Stimulated activated CD4-positive, alpha-beta T cell treated with anti-CD3 and anti-CD28 coated beads, Interleukin-1b, Interleukin-23, amount 100 ng/mL, for 48 hours (primary cell): ENCODE results near the gene EML4.

Experiments
- DNase-seq: peaks from one replicate; pipeline ENCODE4 v3.0.0-alpha.2; 2020

Gene EML4

GRCh38 chr2:42229949-42230348 lies 60.8 kb downstream of the EML4 start:
- DNase-seq, result no peak

GRCh38 chr2:42230891-42231290 lies 61.7 kb downstream of the EML4 start:
- no peak for DNase-seq

- DNase-seq, result no peak
These were observed 62.9 kb downstream of the EML4 start for GRCh38 chr2:42232024-42232423.

- DNase-seq, result no peak
These were observed 64.9 kb downstream of the EML4 start for GRCh38 chr2:42233976-42234441.

GRCh38 chr2:42236911-42237310 lies 67.8 kb downstream of the EML4 start:
- no peak for DNase-seq

- DNase-seq, result peak; percentile 35
These were observed 69.6 kb downstream of the EML4 start for GRCh38 chr2:42238644-42239288.

GRCh38 chr2:42239289-42239661 lies 70.1 kb downstream of the EML4 start:
- no peak for DNase-seq

GRCh38 chr2:42239811-42240210 lies 70.7 kb downstream of the EML4 start:
- no peak for DNase-seq

GRCh38 chr2:42241517-42241916 lies 72.4 kb downstream of the EML4 start:
- no peak for DNase-seq

GRCh38 chr2:42243297-42243696 lies 74.1 kb downstream of the EML4 start:
- no peak for DNase-seq

- no peak for DNase-seq
These were observed 75.4 kb downstream of the EML4 start for GRCh38 chr2:42244520-42244919.

- DNase-seq, result no peak
These were observed 76.2 kb downstream of the EML4 start for GRCh38 chr2:42245396-42245795.

GRCh38 chr2:42246562-42246961 lies 77.4 kb downstream of the EML4 start:
- no peak for DNase-seq

- no peak for DNase-seq
These were observed 79.7 kb downstream of the EML4 start for GRCh38 chr2:42248846-42249245.

GRCh38 chr2:42249284-42249683 lies 80.1 kb downstream of the EML4 start:
- no peak for DNase-seq

- no peak for DNase-seq
These were observed 80.7 kb downstream of the EML4 start for GRCh38 chr2:42249887-42250286.

- DNase-seq, result no peak
These were observed 81.8 kb downstream of the EML4 start for GRCh38 chr2:42250925-42251324.

- no peak for DNase-seq
These were observed 83.3 kb downstream of the EML4 start for GRCh38 chr2:42252464-42252863.

- DNase-seq, result no peak
These were observed 85.2 kb downstream of the EML4 start for GRCh38 chr2:42254186-42254895.

- no peak for DNase-seq
These were observed 87.4 kb downstream of the EML4 start for GRCh38 chr2:42256505-42256904.

- no peak for DNase-seq
These were observed 92.5 kb downstream of the EML4 start for GRCh38 chr2:42261518-42262195.

GRCh38 chr2:42266236-42266635 lies 97.1 kb downstream of the EML4 start:
- DNase-seq, result no peak

- DNase-seq, result no peak
These were observed 98.4 kb downstream of the EML4 start for GRCh38 chr2:42267530-42267929.

- no peak for DNase-seq
These were observed 99.5 kb downstream of the EML4 start for GRCh38 chr2:42268528-42269151.
